ENCODE data around the gene LTF. TPM values are rescaled to one million over a fixed set of nuclear protein-coding genes. Genes with fewer than 3 reads are reported as not detected.

LTF gene
- total and polyA plus RNA-seq, 9 of the 15 experiments (the other 6 are each of a cell fraction or from before 2014, with no cell fraction given) = 0.07 TPM; not detected in 8

GRCh38 chr3:46400000-46400734, 64.5 kb downstream of the LTF start (continued):
- TF ChIP-seq SIX5 (IDR thresholded peaks at IDR 0.05; ENCODE audit: borderline replicate concordance in 1 of 2, insufficient read depth in 1 of 2, low read depth in 1 of 2, low read length in 2 of 2) (no peak), ELF4 (CRISPR knock-in tag; IDR thresholded peaks at IDR 0.05) (no peak), BCOR (IDR thresholded peaks at IDR 0.05) (peak; percentile 87), NBN (IDR thresholded peaks at IDR 0.05; ENCODE audit: low read depth) (no peak), DACH1 (IDR thresholded peaks at IDR 0.05; ENCODE audit: partially characterized antibody) (peak; percentile 99), HES1 (IDR thresholded peaks at IDR 0.05; ENCODE audit: low read depth) (peak; percentile 92), IRF9 (tag; IDR thresholded peaks at IDR 0.05) (no peak), SNAPC5 (CRISPR knock-in tag; IDR thresholded peaks at IDR 0.05) (no peak), PTRF (tag; IDR thresholded peaks at IDR 0.05) (no peak), REST (IDR thresholded peaks at IDR 0.05; ENCODE audit: borderline replicate concordance) (no peak), REST (CRISPR knock-in tag; IDR thresholded peaks at IDR 0.05; ENCODE audit: low read depth) (0 out of 2 replicates have a peak, but pooled peaks have one; percentile 75), HDAC3 (IDR thresholded peaks at IDR 0.05; ENCODE audit: borderline replicate concordance, partially characterized antibody) (peak; percentile 88), ZNF57 (CRISPR knock-in tag; IDR thresholded peaks at IDR 0.05) (no peak), SMARCE1 (IDR thresholded peaks at IDR 0.05) (peak; percentile 94), ZNF431 (CRISPR knock-in tag; IDR thresholded peaks at IDR 0.05) (no peak), SPI1 (IDR thresholded peaks at IDR 0.05; ENCODE audit: borderline replicate concordance, low read depth, low read length) (no peak), ZNF316 (IDR thresholded peaks at IDR 0.05) (0 out of 2 replicates have a peak, but pooled peaks have one; percentile 44), SMAD4 (CRISPR knock-in tag; conservative IDR thresholded peaks at IDR 0.05) (peak; percentile 93)

All from K562 (cell line).